ENCODE results near the gene KCNJ15. TPM values are rescaled to one million over a fixed set of nuclear protein-coding genes. Genes with fewer than 3 reads are reported as not detected.

The KCNJ15 gene
- total RNA-seq, 1 experiment from 2014 or later = not detected

DNA sequence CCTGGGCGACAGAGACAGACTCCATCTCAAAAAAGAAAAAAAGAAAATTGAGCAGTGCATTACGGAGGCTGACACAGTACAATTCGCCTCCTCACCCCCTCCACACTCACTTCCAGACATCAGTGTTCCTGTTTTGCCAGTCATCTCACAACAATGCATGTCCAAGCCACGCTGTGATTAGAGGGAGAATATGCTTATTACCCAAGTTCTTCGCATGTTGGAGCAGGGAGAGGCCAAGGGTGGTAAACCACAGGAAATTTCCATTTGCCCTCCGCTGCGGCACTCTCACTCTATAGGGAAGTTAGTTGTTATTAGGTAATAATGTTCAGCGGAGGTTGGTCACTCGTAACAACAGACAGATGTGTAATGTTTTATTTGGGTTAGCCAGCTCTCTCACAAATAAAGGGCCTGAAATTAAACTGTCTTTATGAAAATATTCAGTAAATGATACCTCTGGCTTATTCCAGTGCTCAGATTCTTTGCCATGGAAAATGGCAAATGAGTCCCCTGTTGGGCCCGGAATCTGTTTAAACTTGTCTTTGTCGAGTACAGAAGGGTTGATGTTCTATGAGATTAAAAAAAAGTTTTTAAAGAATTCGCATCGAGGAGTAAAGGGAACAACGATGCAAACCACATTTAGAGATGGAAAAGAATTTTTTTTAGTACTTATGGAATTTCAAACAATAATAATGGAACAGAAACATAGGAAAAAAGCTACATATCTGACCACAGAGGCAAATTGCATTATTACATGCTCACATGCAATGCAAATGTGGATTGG lies 33.1 kb downstream of the KCNJ15 start:
- Histone ChIP-seq H3K79me2 (ENCODE audit: insufficient read depth, low read length) (no peaks in the 10 kb centered on the region), H2AFZ (ENCODE audit: low read depth, low read length, poor library complexity, severe bottlenecking) (no peak overlapping the region), H3K4me1 (ENCODE audit: control insufficient read depth in 1 of 2, insufficient read depth in 2 of 2, low read length in 2 of 2) (no peaks in the 10 kb centered on the region), H4K20me1 (ENCODE audit: insufficient read depth) (no peaks in the 10 kb centered on the region), H3K4me3 (replicated peaks in 1 of 2; ENCODE audit: low read depth in 1 of 2, low read length in 2 of 2) (no peak overlapping the region), H3K4me2 (ENCODE audit: low read length) (no peak overlapping the region), H3K9ac (ENCODE audit: low read length) (no peak overlapping the region), H3K9me2 (ENCODE audit: insufficient read depth) (no peaks in the 10 kb centered on the region), H3K9me3 (ENCODE audit: control insufficient read depth in 1 of 2, insufficient read depth in 1 of 2, low read depth in 1 of 2, low read length in 2 of 2) (no peaks in the 10 kb centered on the region), H3K27ac (ENCODE audit: low read depth, low read length) (no peak overlapping the region), H3K36me3 (ENCODE audit: control insufficient read depth in 1 of 2, insufficient read depth in 2 of 2, low read length in 2 of 2) (no peaks in the 10 kb centered on the region), H3K27me3 (ENCODE audit: insufficient read depth, low read length) (no peaks in the 10 kb centered on the region)
- ATAC-seq (no peak), DNase-seq (ENCODE audit: low read depth, low spot score) (no peak)
- ChIA-PET POLR2A (no interaction called here), CTCF (no interaction called here), RAD21 (ENCODE audit: low non-redundant PET in 1 of 2, low total read pairs in 2 of 2, uncharacterized antibody in 2 of 2, unreplicated experiment in 2 of 2) (no interaction called here)
- BruUV-seq (replicated peaks) = no TSS peak
- TF ChIP-seq, protein P1, sequence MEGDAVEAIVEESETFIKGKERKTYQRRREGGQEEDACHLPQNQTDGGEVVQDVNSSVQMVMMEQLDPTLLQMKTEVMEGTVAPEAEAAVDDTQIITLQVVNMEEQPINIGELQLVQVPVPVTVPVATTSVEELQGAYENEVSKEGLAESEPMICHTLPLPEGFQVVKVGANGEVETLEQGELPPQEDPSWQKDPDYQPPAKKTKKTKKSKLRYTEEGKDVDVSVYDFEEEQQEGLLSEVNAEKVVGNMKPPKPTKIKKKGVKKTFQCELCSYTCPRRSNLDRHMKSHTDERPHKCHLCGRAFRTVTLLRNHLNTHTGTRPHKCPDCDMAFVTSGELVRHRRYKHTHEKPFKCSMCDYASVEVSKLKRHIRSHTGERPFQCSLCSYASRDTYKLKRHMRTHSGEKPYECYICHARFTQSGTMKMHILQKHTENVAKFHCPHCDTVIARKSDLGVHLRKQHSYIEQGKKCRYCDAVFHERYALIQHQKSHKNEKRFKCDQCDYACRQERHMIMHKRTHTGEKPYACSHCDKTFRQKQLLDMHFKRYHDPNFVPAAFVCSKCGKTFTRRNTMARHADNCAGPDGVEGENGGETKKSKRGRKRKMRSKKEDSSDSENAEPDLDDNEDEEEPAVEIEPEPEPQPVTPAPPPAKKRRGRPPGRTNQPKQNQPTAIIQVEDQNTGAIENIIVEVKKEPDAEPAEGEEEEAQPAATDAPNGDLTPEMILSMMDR (IDR thresholded peaks at IDR 0.05 in 2 of 3, conservative IDR thresholded peaks at IDR 0.05 in 1 of 3; ENCODE audit: borderline replicate concordance in 1 of 3, insufficient read depth in 1 of 3, low read depth in 2 of 3, low read length in 2 of 3) = no peak
- no peak for TF ChIP-seq JUND (IDR thresholded peaks at IDR 0.05)
- no peak for TF ChIP-seq SRF (IDR thresholded peaks at IDR 0.05; ENCODE audit: low read depth)
- TF ChIP-seq TCF7L2 (IDR thresholded peaks at IDR 0.05; ENCODE audit: borderline replicate concordance, extremely low read depth, insufficient read depth, insufficient read length) = no peak
- no peak for TF ChIP-seq FOSL1 (IDR thresholded peaks at IDR 0.05; ENCODE audit: low read depth)
- no peak for TF ChIP-seq RAD21 (IDR thresholded peaks at IDR 0.05; ENCODE audit: low read depth)
- no peak for TF ChIP-seq SP1 (IDR thresholded peaks at IDR 0.05; ENCODE audit: low read depth)
- TF ChIP-seq POLR2AphosphoS5 (IDR thresholded peaks at IDR 0.05; ENCODE audit: low read depth, low read length) = no peak
- TF ChIP-seq YY1 (IDR thresholded peaks at IDR 0.05; ENCODE audit: extremely low read depth, insufficient replicate concordance, low read depth, low read length) = no peak
- no peak for TF ChIP-seq ZNF274 (IDR thresholded peaks at IDR 0.05; ENCODE audit: low read depth, low read length)
- TF ChIP-seq, protein P2, sequence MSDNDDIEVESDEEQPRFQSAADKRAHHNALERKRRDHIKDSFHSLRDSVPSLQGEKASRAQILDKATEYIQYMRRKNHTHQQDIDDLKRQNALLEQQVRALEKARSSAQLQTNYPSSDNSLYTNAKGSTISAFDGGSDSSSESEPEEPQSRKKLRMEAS (IDR thresholded peaks at IDR 0.05) = no peak
- no peak for TF ChIP-seq CEBPB (IDR thresholded peaks at IDR 0.05; ENCODE audit: low read depth)
- TF ChIP-seq, protein P3, sequence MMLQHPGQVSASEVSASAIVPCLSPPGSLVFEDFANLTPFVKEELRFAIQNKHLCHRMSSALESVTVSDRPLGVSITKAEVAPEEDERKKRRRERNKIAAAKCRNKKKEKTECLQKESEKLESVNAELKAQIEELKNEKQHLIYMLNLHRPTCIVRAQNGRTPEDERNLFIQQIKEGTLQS (IDR thresholded peaks at IDR 0.05) = no peak
- intact Hi-C loops (cut with micrococcal nuclease) = no loop called here

All from HCT116 (cell line).